GM12801 (cell line): Measurements from ENCODE around the gene CACNA2D3.

ENCODE experiments used
- TF ChIP-seq, protein P1 (sequence below): IDR thresholded peaks from one replicate; pipeline ENCODE4 v1.5.1; 2011; ENCODE audit warnings: control low read depth; ENCODE audit not compliant: insufficient read length; ENCODE audit errors: extremely low read depth

The CACNA2D3 gene

DNA sequence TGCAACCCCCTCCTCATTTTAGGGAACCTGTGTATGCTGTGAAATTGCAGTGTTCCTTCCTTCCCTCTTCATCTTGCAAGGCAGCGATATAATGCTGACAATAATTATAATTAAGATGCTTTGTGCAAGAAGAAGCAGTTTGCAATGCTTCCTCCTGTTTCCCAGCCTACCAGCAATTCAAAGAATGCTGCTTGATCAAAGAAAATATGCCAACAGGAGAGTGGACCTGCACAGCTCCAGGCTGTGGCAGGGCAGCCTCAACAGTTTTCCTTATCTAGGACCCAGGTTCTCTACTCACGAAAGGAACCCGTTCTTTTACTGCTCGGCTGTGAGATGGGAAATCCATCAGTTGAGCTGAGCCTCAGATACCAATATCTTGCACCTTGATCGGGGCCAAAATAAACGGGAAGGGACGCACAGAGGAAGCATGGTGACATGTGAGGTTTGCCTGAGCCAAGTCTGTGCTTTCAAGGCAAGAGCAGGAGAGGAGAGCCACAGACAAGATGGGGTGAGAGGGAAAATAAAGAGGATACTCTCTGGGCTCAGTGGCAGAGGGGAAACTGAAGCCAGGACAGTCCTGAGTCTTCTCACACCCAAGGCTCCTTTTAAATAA, 828.1 kb downstream of the CACNA2D3 start:
- TF ChIP-seq, protein P1, sequence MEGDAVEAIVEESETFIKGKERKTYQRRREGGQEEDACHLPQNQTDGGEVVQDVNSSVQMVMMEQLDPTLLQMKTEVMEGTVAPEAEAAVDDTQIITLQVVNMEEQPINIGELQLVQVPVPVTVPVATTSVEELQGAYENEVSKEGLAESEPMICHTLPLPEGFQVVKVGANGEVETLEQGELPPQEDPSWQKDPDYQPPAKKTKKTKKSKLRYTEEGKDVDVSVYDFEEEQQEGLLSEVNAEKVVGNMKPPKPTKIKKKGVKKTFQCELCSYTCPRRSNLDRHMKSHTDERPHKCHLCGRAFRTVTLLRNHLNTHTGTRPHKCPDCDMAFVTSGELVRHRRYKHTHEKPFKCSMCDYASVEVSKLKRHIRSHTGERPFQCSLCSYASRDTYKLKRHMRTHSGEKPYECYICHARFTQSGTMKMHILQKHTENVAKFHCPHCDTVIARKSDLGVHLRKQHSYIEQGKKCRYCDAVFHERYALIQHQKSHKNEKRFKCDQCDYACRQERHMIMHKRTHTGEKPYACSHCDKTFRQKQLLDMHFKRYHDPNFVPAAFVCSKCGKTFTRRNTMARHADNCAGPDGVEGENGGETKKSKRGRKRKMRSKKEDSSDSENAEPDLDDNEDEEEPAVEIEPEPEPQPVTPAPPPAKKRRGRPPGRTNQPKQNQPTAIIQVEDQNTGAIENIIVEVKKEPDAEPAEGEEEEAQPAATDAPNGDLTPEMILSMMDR = no peak

DNA sequence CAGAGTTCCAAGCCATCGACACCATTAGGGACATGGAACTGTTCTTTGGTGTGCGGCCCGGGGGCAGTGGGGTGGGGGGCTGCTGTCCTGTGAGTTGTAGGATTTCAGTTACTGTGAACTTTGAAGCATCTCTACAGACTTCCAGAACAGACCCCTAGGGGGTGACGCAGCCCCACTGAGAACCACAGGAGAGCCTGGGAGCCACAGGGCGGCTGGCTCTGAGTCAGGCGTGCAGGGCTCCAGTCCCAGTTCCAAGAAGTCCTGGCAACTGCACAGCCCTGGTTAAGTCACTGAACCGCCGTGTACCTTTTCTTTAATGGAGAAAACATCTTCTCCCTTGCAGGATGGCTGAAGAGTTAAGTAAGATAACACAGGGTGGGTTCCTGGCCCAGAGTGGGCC, 829.1 kb downstream of the CACNA2D3 start:
- TF ChIP-seq, protein P1 = no peak

DNA sequence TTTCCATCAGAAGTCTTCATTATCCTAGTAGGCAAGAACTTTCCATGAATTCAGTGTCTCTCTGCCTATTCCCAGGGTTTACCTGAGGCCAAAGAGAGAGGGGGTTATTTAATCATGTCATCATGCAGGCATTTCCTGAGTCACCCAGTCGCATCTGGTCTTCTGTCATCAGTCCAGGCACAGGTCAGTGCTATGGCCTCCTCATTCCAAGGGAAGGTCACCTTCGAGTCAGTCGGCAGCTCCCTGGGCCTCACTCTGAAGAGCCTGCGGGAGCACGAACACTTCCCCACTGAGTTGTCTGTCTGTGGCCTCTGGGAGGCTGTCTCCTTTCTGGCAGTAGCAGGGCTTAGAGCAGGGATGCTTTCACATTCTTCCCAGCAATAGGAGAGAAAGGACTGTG, 831.7 kb downstream of the CACNA2D3 start:
- TF ChIP-seq, protein P1 = no peak

DNA sequence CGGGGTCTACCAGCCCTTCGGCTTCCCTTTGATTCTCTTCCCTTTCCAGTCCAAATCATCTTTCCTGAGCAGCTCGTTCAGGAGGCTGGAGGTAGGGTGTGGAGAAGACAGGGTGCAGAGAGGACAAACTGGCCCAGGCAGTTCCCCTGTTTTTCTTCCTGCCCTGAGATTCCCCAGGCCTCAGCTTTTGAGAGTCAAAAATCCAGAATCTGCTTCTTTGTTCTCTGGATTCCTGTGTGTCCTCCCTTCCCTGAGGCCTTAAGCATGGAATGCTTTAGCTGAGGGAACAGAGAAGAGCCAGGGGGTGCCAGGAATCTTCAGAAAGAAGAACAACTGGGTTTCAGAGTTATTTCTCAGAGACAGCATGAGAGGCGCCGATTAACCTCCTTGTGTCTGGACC, 832.2 kb downstream of the CACNA2D3 start:
- TF ChIP-seq, protein P1 = no peak

DNA sequence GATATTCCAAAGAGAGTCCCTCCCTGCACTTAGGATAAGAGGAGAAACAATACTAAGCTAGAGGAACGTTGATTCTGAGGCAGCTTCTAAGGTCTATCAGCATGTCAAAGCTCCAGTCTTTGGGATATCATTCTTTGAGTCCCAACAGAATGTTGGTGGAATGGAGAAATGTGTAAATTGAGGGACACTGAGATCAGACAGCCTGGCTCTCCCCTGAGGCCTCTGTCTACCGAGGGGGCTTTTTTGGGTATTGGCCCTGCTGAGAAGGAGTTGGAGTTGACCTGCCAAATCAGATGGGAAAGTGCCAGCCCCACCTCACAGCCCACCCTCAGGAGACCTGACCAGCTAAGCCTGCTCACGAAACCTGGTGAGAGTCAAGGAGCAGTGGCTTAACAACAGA, 833.1 kb downstream of the CACNA2D3 start:
- TF ChIP-seq, protein P1 = no peak

DNA sequence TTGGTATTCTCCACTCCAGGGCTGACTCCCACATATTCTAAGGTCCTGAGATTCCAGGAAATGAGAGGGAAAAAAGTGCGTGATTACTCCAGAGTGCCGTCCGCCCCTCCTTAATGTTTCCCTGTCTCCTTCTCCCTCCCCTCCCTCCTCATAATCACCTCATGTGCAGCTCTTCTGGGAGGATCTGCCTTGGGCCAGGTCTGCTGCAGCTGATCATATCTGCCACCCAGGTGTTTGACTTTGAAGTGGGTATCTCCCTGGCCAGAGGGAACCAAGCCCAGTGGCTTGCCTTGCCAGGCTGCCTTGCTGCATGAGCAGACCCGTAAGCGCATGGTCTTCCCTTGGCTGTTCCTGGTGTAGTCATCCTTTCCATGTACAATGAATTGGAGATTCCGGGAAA, 833.6 kb downstream of the CACNA2D3 start:
- TF ChIP-seq, protein P1 = no peak

DNA sequence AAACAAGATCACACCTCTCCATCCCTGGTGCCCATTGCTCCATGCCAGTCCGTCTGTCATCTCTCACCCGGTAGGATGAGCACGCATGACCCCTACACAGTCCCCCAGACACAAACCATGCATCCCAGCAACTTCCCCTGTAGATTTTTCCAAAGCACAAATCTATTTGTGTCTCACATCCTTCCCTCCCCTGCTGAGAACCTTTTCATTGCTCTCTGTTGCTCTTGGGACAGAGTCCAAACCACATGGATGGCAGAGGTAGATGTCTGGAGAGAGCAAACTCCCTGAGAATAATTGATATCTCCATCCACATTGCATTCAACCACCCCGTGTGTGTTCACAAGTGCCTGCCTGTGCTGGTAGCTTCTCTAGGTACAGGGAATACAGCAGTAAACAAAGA, 835.4 kb downstream of the CACNA2D3 start:
- TF ChIP-seq, protein P1 = no peak

DNA sequence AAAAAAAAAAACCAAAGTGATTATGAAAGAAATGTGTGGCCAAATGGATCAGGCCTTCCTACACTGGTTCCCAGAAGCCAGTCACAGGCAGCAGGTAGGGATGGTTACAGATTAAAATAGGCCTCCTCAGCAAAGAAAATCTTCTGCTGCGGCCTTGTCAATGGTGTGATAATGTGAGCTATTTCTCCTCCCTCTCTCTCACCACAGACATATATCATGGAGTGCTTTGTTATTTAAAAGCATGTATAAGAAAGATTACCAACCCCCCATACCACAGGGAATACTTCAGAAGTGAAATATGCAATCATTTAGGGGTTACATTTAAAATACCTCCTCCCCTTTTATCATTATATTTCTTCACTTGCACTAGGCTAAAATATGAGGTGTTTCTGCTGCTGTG, 837.7 kb downstream of the CACNA2D3 start:
- TF ChIP-seq, protein P1 = no peak
